Endothelial cell of umbilical vein (primary cell): Measurements from ENCODE around the gene NLN. TPM values are rescaled to one million over a fixed set of nuclear protein-coding genes. Genes with fewer than 3 reads are reported as not detected.

Experiments
- BruUV-seq: library from RNA; stranded (reverse); fragments of 400-500 nt; replicated peaks from 2 replicates; lab custom pipeline; 2021; lab: Mats Ljungman, UMichigan
- CTCF ChIA-PET: fragments of 300-600, 350-600 bp; sonication (Branson Sonifier 250); formaldehyde crosslinking; loops from one replicate; lab custom pipeline; 2021; ENCODE audit warnings: antibody characterized with exemption, inconsistent platforms; lab: Charles Lee
- POLR2A ChIA-PET: fragments of 300-600, 350-600 bp; sonication (Branson Sonifier 250); formaldehyde crosslinking; loops from one replicate; lab custom pipeline; 2021; ENCODE audit warnings: antibody characterized with exemption, inconsistent platforms; lab: Charles Lee
- DNase-seq: peaks from one replicate; pipeline ENCODE4 v3.0.0-alpha.2; 2011; ENCODE audit warnings: low read depth, low spot score
- FAIRE-seq: peaks from 2 replicates; lab custom pipeline; 2011; peaks lifted over from hg19 to GRCh38; lab: Jason Lieb, UNC
- H2AFZ ChIP-seq: 2 replicates; pipeline ENCODE4 v1.6.0; 2012; ENCODE audit warnings: low read depth, low read length, control low read depth, inconsistent platforms
- H3K27ac ChIP-seq: 2 replicates; pipeline ENCODE4 v1.5.1; 2011; ENCODE audit warnings: low read depth, mild to moderate bottlenecking, control low read depth, low read length, moderate library complexity; ENCODE audit not compliant: insufficient read depth
- H3K27me3 ChIP-seq, 2 experiments: 2 replicates each; pipeline versions ENCODE4 v1.6.0 to v1.6.1; 2011; ENCODE audit warnings: low read length in 2 of 2, mixed read lengths in 1 of 2; ENCODE audit not compliant: control insufficient read depth in 2 of 2, insufficient read depth in 2 of 2
- H3K36me3 ChIP-seq, 2 experiments: 2 replicates in 1 of 2; 3 replicates in 1 of 2; pipeline ENCODE4 v1.5.1; 2011; ENCODE audit warnings: low read length in 2 of 2, mild to moderate bottlenecking in 1 of 2, moderate library complexity in 1 of 2; ENCODE audit not compliant: control insufficient read depth in 2 of 2, insufficient read depth in 2 of 2; ENCODE audit errors: extremely low read depth in 1 of 2
- H3K4me1 ChIP-seq: 3 replicates; pipeline ENCODE4 v1.5.1; 2011; ENCODE audit warnings: mild to moderate bottlenecking, low read length; ENCODE audit not compliant: control insufficient read depth, insufficient read depth; ENCODE audit errors: extremely low read depth
- H3K4me2 ChIP-seq: 2 replicates; pipeline ENCODE4 v1.6.1; 2011; ENCODE audit warnings: low read length, control low read depth, mixed read lengths; ENCODE audit not compliant: insufficient read depth
- H3K4me3 ChIP-seq, 3 experiments: fragments of 200-600 bp in 1 of 3; sonication (generic), shearing (Covaris generic) in 1 of 3; replicated peaks in 1 of 3; 2 replicates each; pipeline ENCODE4 v1.5.1; 2011 to 2016; ENCODE audit warnings: control low read depth in 3 of 3, low read length in 3 of 3, mild to moderate bottlenecking in 2 of 3, inconsistent platforms in 1 of 3, low read depth in 1 of 3, moderate library complexity in 1 of 3; ENCODE audit not compliant: insufficient read depth in 1 of 3
- H3K79me2 ChIP-seq: 2 replicates; pipeline ENCODE4 v1.6.0; 2012; ENCODE audit warnings: low read length, inconsistent platforms; ENCODE audit not compliant: control insufficient read depth, insufficient read depth
- H3K9ac ChIP-seq: replicated peaks from 2 replicates; pipeline ENCODE3; 2011; ENCODE audit warnings: low read length, control low read depth; ENCODE audit not compliant: insufficient read depth; ENCODE audit errors: extremely low read depth
- H3K9me1 ChIP-seq: replicated peaks from 3 replicates; pipeline ENCODE4 v1.6.0; 2011; ENCODE audit warnings: mild to moderate bottlenecking, low read length; ENCODE audit not compliant: control insufficient read depth, insufficient read depth; ENCODE audit errors: extremely low read depth
- H3K9me3 ChIP-seq: replicated peaks from 2 replicates; pipeline ENCODE4 v1.5.1; 2012; ENCODE audit warnings: low read length, inconsistent platforms; ENCODE audit not compliant: control insufficient read depth, insufficient read depth
- H4K20me1 ChIP-seq: replicated peaks from 2 replicates; pipeline ENCODE3; 2011; ENCODE audit warnings: mild to moderate bottlenecking, low read length; ENCODE audit not compliant: control insufficient read depth, insufficient read depth; ENCODE audit errors: extremely low read depth
- CTCF ChIP-seq, 2 donors: IDR thresholded peaks; 1 replicate in 1 of 2; 2 replicates in 1 of 2; pipeline ENCODE4 v1.5.1; 2011; ENCODE audit warnings: low read length in 2 of 2, mild to moderate bottlenecking in 2 of 2, moderate library complexity in 2 of 2, control low read depth in 1 of 2, inconsistent platforms in 1 of 2, low read depth in 1 of 2; ENCODE audit not compliant: insufficient read depth in 1 of 2; ENCODE audit errors: extremely low read depth in 1 of 2
- EZH2 ChIP-seq: IDR thresholded peaks from 2 replicates; pipeline ENCODE4 v1.6.1; 2012; ENCODE audit warnings: borderline replicate concordance, low read depth, mild to moderate bottlenecking, moderate library complexity, low read length, inconsistent platforms; ENCODE audit not compliant: severe bottlenecking
- FOS ChIP-seq: IDR thresholded peaks from 2 replicates; pipeline ENCODE4 v1.6.1; 2011; ENCODE audit warnings: mild to moderate bottlenecking, low read length, moderate library complexity, borderline replicate concordance; ENCODE audit not compliant: insufficient read depth
- GATA2 ChIP-seq: IDR thresholded peaks from 2 replicates; pipeline ENCODE4 v1.7.0; 2011; ENCODE audit warnings: low read depth, mild to moderate bottlenecking, moderate library complexity, mixed read lengths, low read length; ENCODE audit not compliant: insufficient read length, insufficient read depth
- JUN ChIP-seq: IDR thresholded peaks from 2 replicates; pipeline ENCODE4 v1.6.1; 2011; ENCODE audit warnings: borderline replicate concordance, low read depth; ENCODE audit not compliant: insufficient read length, insufficient read depth
- MAX ChIP-seq: IDR thresholded peaks from 2 replicates; pipeline ENCODE4 v1.6.1; 2011; ENCODE audit not compliant: insufficient read depth, insufficient read length
- MYC ChIP-seq: IDR thresholded peaks from one replicate; pipeline ENCODE4 v1.6.1; 2011; ENCODE audit warnings: mild to moderate bottlenecking, low read depth, low read length
- POLR2A ChIP-seq: IDR thresholded peaks from 2 replicates; pipeline ENCODE4 v1.6.1; 2012; ENCODE audit warnings: low read depth, mild to moderate bottlenecking, control low read depth, low read length
- dilution Hi-C: fragments of 300-500 bp; cut with MboI; formaldehyde crosslinking; loops from one replicate; pipeline ENCODE4 v1.15.0; 2019; ENCODE audit warnings: low sequenced_read_pairs; ENCODE audit not compliant: extremely low pct_ligation_motif_present
- intact Hi-C: fragments of 100-400 bp; cut with micrococcal nuclease; formaldehyde crosslinking; loops from one replicate; pipeline ENCODE4 v1.10.0; 2022
- polyA plus RNA-seq, 4 experiments: library from polyadenylated mRNA; depleted of rRNA in 3 of 4; stranded (reverse) in 3 of 4; unstranded in 1 of 4; fragments of >200 nt; gene quantifications; 2 replicates each; pipeline versions ENCODE4 v1.2.1 to v1.2.3, GENCODE V29; 2011 to 2012; ENCODE audit warnings: missing spikeins in 1 of 4
- total RNA-seq: library from RNA; stranded (reverse); gene quantifications from 2 replicates; pipeline ENCODE4 v1.2.3, GENCODE V29; 2021

The NLN gene
- total and polyA plus RNA-seq, 2 donors (not counting 3 experiments of a cell fraction or from before 2014, with no cell fraction given) = 14.2 to 63.3 TPM

- Histone ChIP-seq H3K4me3 (no peak overlapping the region), H3K9ac (no peak overlapping the region)
- POLR2A ChIA-PET = no interaction called here
Measured at GRCh38 chr5:65818592-65818991, 96.6 kb downstream of the NLN start.

More at GRCh38 chr5:65818592-65818991, 96.6 kb downstream of the NLN start:
- TF ChIP-seq JUN (no peak), FOS (no peak), MYC (no peak), POLR2A (no peak), GATA2 (no peak), MAX (no peak), EZH2 (no peak), CTCF (IDR thresholded peaks at IDR 0.05; ENCODE audit: extremely low read depth in 1 of 2, insufficient read depth in 1 of 2, low read depth in 1 of 2, low read length in 2 of 2) (no peak)
- no peaks in the 10 kb centered on the region for H3K9me3 ChIP-seq
- H3K36me3 ChIP-seq = peaks cover 0 to 3% of the 10 kb centered on the region in 2 experiments
- no peaks in the 10 kb centered on the region for H3K27me3 ChIP-seq
- no peaks in the 10 kb centered on the region for H3K4me1 ChIP-seq
- DNase-seq = no peak
- H3K9me1 ChIP-seq = no peaks in the 10 kb centered on the region
- CTCF ChIA-PET = interaction anchor here (0.8 to 1.3 kb wide), 2 partner anchors 13 to 76 kb away, joined by 3 read pairs; no protein-coding TSS in a partner anchor
- no peaks in the 10 kb centered on the region for H3K79me2 ChIP-seq
- dilution Hi-C loops (no loop called here), intact Hi-C loops (no loop called here)
- no peak overlapping the region for H2AFZ ChIP-seq
- BruUV-seq = no TSS peak
- H4K20me1 ChIP-seq = no peaks in the 10 kb centered on the region
- no peak overlapping the region for H3K27ac ChIP-seq
- no peak overlapping the region for H3K4me2 ChIP-seq
- FAIRE-seq = no peak
